ENCODE measurements around the gene SSU72. TPM values are rescaled to one million over a fixed set of nuclear protein-coding genes. Genes with fewer than 3 reads are reported as not detected.
A peak's percentile ranks its signal among the peaks of the same experiment; 100 is the strongest.
"Not testable (repeated sequence)": the region's sequence is repeated elsewhere in the genome, so short reads cannot be mapped to it uniquely, and the experiment has no call there.

SSU72 gene
- total RNA-seq, 1 experiment from 2014 or later = 169 TPM

DNA sequence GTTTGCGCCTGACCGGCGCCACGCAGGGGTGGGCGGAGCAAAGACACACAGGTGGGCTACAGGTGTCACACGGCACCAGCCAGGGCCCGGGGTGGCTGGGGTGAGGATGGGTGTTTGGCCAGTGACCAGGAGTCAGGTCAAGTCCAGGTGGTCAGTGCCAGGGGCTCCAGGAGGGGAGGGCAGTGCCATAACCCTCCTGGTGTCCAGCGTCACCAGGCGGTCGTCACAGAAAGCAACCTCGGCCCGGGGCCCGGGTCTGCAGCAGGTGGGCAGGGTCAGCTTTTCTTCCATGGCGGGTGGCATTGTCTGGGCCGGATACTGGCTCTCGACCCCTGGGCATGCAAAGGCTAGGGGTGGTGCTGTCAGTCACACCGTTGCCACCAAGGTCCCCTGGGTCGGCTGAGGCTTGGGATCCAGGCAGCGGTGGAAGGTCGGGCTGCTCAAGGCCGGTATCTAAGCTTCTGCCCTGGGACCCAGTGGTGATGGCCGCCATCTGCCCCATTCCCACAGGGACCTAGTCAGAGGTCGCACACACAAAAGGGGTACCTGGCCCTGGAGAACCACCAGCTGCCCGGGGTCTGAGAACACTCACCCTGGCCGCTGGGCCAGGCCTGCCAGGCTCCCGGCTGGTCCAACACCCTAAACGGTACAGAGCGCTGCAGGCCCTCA, 23.5 kb upstream of the SSU72 start:
- in situ Hi-C loops (cut with HindIII; ENCODE audit: low sequenced_read_pairs) = no loop called here
- no peak for DNase-seq (ENCODE audit: low spot score)

- in situ Hi-C loops (cut with HindIII; ENCODE audit: low sequenced_read_pairs) = no loop called here
- DNase-seq (ENCODE audit: low spot score) = no peak
These were observed 22.7 kb upstream of the SSU72 start for GRCh38 chr1:1597275-1597930.

DNA sequence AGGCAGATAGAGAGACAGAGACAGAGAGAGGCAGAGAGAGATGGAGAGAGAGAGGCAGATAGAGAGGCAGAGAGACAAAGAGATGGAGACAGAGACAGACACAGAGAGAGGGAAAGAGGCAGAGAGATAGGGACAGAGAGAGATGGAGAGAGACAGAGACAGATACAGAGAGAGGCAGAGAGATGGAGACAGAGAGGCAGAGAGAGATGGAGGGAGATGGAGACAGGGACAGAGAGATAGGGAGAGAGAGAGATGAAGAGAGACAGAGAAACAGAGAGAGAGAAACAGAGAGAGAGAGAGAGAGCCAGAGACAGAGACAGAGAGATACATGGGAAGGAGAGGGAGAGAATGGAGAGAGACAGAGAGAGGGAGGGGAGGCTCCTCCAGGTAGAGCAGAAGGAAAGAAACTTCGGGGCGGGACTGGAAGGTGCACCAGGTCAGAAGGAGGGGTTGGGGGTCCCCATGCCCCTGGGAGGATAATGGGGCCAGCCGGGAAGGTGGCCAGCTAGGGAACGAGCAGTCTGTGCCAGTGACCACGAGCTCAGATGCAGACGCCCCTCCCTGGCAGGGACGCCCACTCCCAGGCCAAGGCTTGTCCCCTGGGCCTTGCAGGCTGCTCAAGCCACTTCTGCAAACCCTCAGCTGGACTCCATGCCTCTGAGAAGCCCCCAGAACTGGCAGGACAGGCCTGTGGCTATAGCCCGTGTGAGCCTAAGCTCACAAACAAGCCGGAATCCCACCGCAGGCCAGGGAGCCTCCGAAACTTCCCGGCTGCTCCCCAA, 22.0 kb upstream of the SSU72 start:
- DNase-seq (ENCODE audit: low spot score) = no peak

GRCh38 chr1:1595341-1595740, 20.7 kb upstream of the SSU72 start:
- in situ Hi-C loops (cut with HindIII; ENCODE audit: low sequenced_read_pairs); DNase-seq (ENCODE audit: low spot score): not testable (repeated sequence)

More for the DNA sequence above, 22.0 kb upstream of the SSU72 start:
- in situ Hi-C loops (cut with HindIII; ENCODE audit: low sequenced_read_pairs) = no loop called here

DNA sequence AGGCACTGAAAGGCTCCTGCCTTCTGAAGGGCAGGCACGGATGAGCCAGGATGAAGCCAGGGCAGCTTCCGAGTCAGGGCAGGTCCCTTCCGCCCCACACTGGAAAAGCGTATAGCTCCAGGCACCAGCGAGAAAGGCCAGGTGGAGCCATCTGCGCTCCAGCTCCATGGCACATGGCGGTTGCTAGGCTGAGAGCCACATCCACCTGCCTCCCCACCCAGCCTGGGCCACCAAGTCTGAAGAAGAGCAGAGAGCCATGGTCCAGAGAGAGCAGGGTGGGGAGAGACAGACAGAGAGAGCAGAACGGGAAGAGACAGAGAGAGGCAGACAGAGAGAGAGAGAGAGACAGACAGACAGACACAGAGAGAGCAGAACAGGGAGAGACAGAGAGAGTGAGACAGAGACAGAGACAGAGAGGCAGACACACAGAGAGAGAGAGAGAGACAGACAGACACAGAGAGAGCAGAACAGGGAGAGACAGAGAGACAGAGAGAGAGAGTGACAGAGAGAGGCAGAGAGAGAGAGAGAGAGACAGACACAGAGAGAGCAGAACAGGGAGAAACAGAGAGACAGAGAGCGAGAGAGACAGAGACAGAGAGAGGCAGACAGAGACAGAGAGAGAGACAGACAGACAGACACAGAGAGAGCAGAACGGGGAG, 20.1 kb upstream of the SSU72 start:
- in situ Hi-C loops (cut with HindIII; ENCODE audit: low sequenced_read_pairs) = no loop called here
- DNase-seq (ENCODE audit: low spot score) = peak; percentile 59

DNA sequence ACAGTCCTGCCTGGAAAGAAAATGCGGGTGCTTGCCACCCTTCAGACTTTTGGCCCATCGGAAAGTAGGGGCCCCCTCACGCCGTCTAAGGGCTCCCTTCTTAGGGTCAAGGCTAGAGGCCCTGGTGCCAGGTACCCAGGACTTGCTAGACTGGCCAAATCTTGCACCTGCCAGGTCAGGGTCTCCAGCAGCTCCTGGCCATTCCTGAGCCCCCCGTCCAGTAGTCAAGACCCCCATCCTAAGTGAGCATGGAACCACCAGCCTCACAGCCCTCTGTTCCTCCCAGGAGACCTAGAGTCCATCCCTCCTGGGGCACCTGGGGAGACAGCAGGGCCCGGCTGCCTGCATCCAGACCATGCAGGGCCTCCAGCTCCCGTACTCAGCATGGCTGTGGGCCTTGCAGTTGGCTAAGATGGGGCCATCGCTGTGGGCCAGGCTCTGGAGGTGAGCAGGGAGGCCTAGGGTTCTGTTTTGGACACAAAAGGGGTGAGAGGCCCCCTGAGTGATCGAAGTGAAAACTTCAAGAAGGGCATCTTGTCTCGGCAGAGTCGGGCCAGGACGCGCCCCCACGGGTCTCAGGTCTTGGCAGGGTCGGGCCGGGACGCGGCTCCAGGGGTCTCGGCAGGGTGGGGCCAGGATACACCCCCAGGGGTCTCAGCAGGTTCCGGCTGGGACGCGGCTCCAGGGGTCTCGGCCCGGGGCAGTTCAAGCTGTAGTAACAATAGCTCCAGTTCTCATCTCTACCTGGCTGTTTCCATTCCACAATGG, 19.4 kb upstream of the SSU72 start:
- in situ Hi-C loops (cut with HindIII; ENCODE audit: low sequenced_read_pairs) = no loop called here
- DNase-seq (ENCODE audit: low spot score) = no peak

GRCh38 chr1:1591452-1591851, 16.8 kb upstream of the SSU72 start:
- in situ Hi-C loops (cut with HindIII; ENCODE audit: low sequenced_read_pairs) = no loop called here

GRCh38 chr1:1583347-1584010, 8.8 kb upstream of the SSU72 start:
- in situ Hi-C loops (cut with HindIII; ENCODE audit: low sequenced_read_pairs) = no loop called here

More at GRCh38 chr1:1591452-1591851, 16.8 kb upstream of the SSU72 start:
- no peak for DNase-seq (ENCODE audit: low spot score)

GRCh38 chr1:1582585-1583346, 8.1 kb upstream of the SSU72 start:
- DNase-seq (ENCODE audit: low spot score) = no peak
- in situ Hi-C loops (cut with HindIII; ENCODE audit: low sequenced_read_pairs) = no loop called here

More at GRCh38 chr1:1583347-1584010, 8.8 kb upstream of the SSU72 start:
- DNase-seq (ENCODE audit: low spot score) = no peak

DNA sequence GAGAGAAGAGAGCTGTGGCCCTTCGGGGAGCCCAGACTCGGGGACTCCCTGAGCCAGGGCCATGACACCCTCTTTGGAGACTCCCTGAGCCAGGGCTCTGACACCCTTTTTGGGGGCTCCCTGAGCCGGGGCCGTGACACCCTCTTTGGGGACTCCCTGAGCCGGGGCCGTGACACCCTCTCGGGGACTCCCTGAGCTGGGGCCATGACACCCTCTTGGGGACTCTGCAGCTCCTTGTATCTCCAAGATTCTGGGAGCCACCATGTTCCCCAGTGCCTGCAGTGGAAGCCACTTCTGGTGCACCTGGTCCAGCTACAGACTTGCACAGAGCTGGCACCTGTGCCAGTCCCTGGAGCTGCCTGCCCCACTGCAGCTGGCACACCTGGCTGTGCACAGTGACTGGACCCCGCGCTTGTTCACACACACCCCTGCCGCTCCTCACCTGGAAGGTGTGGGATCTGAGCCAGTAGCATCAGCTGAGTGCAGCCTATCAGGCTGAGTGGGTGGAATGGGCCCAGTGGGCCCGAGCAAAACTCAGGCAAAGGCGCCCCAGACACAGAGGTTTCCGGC, 3.8 kb upstream of the SSU72 start:
- in situ Hi-C loops (cut with HindIII; ENCODE audit: low sequenced_read_pairs) = no loop called here
- DNase-seq (ENCODE audit: low spot score) = no peak

DNA sequence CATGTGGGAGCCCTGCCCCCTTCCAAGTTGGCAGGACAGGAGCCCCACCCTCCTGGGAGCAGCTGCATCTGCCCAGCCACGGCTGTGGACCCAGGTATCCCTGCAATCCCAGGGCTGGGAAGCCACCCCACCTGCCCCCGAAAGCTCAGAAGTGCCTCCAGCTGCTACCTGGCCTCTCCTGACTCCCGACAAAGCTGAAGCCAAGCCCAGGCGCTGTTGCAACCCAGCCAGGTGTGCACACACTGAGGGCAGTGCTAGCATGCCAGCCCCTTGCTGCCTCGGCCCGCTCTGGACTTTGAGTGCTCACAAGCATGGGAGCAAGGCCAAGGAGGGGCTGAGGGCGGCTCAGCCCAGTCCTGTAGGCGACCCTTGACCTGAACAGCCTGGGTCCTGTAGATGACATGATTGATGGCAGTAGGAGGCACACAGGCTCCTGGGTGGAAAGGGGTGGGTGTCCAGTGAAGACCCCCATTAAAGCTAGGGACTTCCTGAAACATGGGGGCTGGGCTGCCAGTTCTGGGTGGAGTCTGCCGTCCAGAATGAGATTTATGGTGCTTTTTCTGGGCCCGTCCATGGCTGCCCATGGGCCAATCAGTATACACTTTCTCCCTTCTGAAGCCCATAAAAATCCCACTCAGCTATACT, 2.8 kb upstream of the SSU72 start:
- in situ Hi-C loops (cut with HindIII; ENCODE audit: low sequenced_read_pairs) = no loop called here
- no peak for DNase-seq (ENCODE audit: low spot score)

DNA sequence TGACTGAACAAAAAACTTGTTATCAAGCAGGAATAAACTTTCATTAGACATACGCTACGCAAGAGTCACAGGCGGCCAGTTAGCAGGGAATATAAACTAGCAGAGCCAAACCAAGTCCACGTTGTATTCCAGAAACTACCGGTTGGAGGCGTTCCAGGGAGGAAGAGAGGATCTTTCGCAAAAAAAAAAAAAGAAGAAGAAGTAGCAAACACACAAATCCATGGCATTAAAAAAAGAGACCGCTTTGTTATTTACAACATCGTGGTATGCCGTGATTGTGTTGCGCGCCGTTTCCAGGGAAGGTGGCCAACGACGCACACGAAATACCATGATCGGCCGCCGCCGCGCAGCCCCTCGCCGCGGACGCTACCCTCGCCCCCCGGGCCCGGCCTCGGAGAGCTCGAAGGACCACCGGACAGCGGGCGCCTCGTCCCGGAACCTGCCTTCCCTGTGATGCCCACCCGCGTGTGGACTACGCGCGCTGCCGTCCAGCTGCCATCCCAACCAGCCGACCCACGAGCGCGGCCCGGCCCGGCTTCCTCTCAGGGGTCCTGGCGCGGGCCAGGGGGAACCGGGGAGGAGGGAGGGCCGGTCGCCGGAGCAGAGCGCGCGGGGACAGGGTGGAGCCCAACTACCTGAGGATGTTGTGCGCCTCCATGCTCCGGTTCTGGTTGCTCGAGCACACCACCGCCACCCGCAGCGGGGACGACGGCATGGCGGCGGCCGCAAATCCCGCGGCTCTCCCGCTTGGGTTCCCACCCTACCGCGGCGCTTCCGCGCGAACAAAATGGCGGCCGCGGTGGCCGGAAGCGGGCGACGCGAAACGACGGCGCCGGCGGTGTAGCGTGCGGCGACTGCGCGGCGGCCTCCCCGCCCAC, 581 bp downstream of the SSU72 start:
- in situ Hi-C loops (cut with HindIII; ENCODE audit: low sequenced_read_pairs) = no loop called here
- peak; percentile 37 for DNase-seq (ENCODE audit: low spot score)

DNA sequence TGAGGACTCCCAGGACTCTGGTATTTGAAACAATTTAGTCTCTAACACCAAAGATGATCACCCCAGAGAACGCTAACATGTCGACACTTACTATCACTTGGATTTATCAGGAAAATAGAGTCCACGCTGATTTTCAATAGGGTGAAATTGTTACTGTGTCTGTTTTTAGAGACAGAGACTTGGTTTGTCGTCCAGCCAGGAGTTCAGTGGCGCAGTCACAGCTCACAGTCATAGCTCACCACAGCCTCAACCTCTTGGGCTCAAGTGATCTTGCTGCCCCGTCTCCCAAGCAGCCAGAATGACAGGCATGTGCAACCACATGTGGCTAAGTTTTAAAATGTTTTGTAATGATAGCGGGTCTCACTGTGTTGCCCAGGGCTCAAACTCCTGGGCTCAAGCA, 5.3 kb downstream of the SSU72 start:
- DNase-seq (ENCODE audit: low spot score) = no peak
- in situ Hi-C loops (cut with HindIII; ENCODE audit: low sequenced_read_pairs) = loop anchor here (10.0 kb wide), 1 partner anchor 195 kb away; the partner anchor contains the start of gene AURKAIP1

DNA sequence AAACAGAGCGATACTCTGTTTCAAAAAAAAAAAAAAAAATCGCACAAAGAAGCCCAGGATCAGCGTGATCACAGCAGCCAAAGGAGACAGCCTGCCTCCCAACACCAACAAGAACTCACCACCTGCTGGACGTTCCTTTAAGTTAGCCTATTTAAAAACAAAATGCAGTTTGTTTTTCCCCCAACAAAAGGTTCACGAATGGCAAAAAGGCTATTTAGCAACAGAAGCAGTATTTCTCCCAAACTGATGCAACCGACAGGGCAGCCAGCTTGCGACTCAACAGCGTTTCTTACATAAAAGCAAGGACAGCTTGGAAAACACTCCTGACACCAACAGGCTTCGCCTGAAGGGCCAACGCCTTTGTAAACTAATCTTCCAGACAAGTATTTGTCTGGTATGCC, 6.8 kb downstream of the SSU72 start:
- in situ Hi-C loops (cut with HindIII; ENCODE audit: low sequenced_read_pairs) = loop anchor here (10.0 kb wide), 1 partner anchor 193 kb away; the partner anchor contains the start of gene AURKAIP1
- DNase-seq (ENCODE audit: low spot score) = no peak

DNA sequence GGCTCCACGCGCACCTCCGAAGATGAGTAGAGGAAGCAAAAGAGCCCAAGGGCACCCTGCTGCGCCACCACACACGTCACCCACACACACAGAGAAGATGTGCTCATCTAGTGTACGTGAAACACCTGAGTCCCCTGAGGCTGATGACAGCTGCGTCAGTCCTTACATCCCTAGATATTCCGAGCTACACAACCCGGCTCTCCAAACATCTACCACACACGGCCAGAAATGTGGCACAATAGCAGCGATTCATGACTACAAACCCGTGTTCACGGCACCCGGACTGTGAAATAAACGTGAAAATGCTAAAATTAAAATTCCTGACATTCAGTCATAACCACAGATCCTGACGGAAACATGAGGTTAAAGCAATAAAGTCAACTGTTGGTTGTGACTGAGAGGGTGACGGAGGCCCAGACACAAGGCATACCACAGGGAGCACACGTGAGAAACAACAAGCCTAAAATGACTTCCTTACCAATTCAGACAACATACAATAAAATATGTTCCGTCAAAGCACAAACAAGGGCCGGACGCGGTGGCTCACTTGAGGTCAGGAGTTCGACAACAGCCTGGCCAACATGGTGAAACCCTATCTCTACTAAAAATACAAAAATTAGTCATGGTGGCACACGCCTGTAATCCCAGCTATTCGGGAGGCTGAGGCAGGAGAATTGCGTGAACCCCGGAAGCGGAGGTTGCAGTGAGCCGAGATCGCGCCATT, 7.3 kb downstream of the SSU72 start:
- in situ Hi-C loops (cut with HindIII; ENCODE audit: low sequenced_read_pairs) = loop anchor here (10.0 kb wide), 1 partner anchor 193 kb away; the partner anchor contains the start of gene AURKAIP1
- no peak for DNase-seq (ENCODE audit: low spot score)

Measured in G401 (cell line).